Heart right ventricle (tissue), 16 donors: Measurements from ENCODE around the gene PTGS1. TPM values are rescaled to one million over a fixed set of nuclear protein-coding genes. Genes with fewer than 3 reads are reported as not detected.
A peak's percentile ranks its signal among the peaks of the same experiment; 100 is the strongest.
"Not testable (repeated sequence)": the region's sequence is repeated elsewhere in the genome, so short reads cannot be mapped to it uniquely, and the experiment has no call there.

Source experiments
- ATAC-seq, 8 donors: fragments of 200-7000 bp; cut with Tn5 transposase; one replicate each; pipeline ENCODE4 v1.9.1; 2020; ENCODE audit warnings: mild to moderate bottlenecking in 8 of 8, moderate library complexity in 8 of 8, moderate number of reproducible peaks in 1 of 8
- DNase-seq, 2 donors: peaks; one replicate each; pipeline ENCODE4 v3.0.0-alpha.2; 2020
- H3K27ac ChIP-seq, 10 donors: fragments of 200-600 bp; sonication (generic) in 2 of 10; one replicate each; pipeline versions ENCODE4 v1.5.0 to v1.8.0; 2020 to 2022; ENCODE audit warnings: mild to moderate bottlenecking in 3 of 10
- H3K27me3 ChIP-seq, 7 donors: fragments of 200-600 bp; one replicate each; pipeline ENCODE4 v1.8.0; 2021 to 2022; ENCODE audit warnings: mild to moderate bottlenecking in 2 of 7
- H3K36me3 ChIP-seq, 9 donors: fragments of 200-600 bp; sonication (generic) in 1 of 9; one replicate each; pipeline versions ENCODE4 v1.5.0 to v1.8.0; 2020 to 2022; ENCODE audit warnings: mild to moderate bottlenecking in 2 of 9
- H3K4me1 ChIP-seq, 9 donors: fragments of 200-600 bp; sonication (generic) in 1 of 9; one replicate each; pipeline versions ENCODE4 v1.5.0 to v1.8.0; 2020 to 2022; ENCODE audit warnings: mild to moderate bottlenecking in 4 of 9
- H3K4me3 ChIP-seq, 10 donors: fragments of 200-600 bp; sonication (generic) in 2 of 10; one replicate each; pipeline versions ENCODE4 v1.5.0 to v1.8.0; 2020 to 2022; ENCODE audit warnings: mild to moderate bottlenecking in 7 of 10, moderate library complexity in 2 of 10
- H3K9me3 ChIP-seq, 11 donors: fragments of 200-600 bp in 10 of 11; sonication (generic) in 2 of 11; one replicate each; pipeline versions ENCODE4 v1.5.0 to v1.8.0; 2013 to 2022; ENCODE audit warnings: mild to moderate bottlenecking in 2 of 11, control low read depth in 1 of 11, moderate library complexity in 1 of 11
- CTCF ChIP-seq, 9 donors: fragments of 200-600 bp; sonication (generic) in 2 of 9; IDR thresholded peaks; one replicate each; pipeline versions ENCODE4 v1.5.0 to v1.8.0; 2021 to 2022; ENCODE audit warnings: antibody characterized with exemption in 9 of 9, mild to moderate bottlenecking in 5 of 9, moderate library complexity in 1 of 9
- WGBS, 2 donors: extraction: QIAGEN DNeasy Blood & Tissue Kit; methylation state at CpG; one replicate each; pipeline ENCODE4 v1.1.7; 2013; ENCODE audit warnings: inconsistent platforms in 1 of 2; 5-methylcytosine and 5-hydroxymethylcytosine counted together
- intact Hi-C, 10 donors: fragments of 100-400 bp; cut with DNase I; formaldehyde crosslinking; loops; one replicate each; pipeline versions ENCODE4 v1.11.1 to v1.14.2; 2022
- polyA plus RNA-seq, 2 donors: library from polyadenylated mRNA; stranded (reverse); fragments of 200-250 nt; gene quantifications; one replicate each; pipeline ENCODE4 v1.2.3, GENCODE V29; 2013
- total RNA-seq, 10 donors: library from RNA; stranded (reverse); fragmentation: NEBNext Ultra II Directional in 3 of 10; extraction: Animal tissue kit (Norgen Biotek cat#: 25700) in 3 of 10; gene quantifications; one replicate each; pipeline versions ENCODE4 v1.2.1 to v1.2.4, GENCODE V29; 2021 to 2023
- donor health status: Arrhythmogenic right ventricular cardiomyopathy.
- donor health status: ischemic (EF 13 %, LVEDD 7.1; RV severe dilation, severe dysfunction).
- donor health status: healthy with polysubstance abuse.
- donor health status: DM: no; HTN: yes; CAD: no.
- donor health status: DM: no; HTN: no; CAD: no.
- donor health status: ischemic (EF 25% LVEDD 6.9; RV normal size, moderate dysfunction).
- donor health status: ischemic (EF 25% LVEDD 5.7; RV mildly dilated, moderate dysfunction).
- donor health status: healthy.
- donor health status: DM: yes; HTN: yes; CAD: no.
- donor health status: Ischemic cardiomyopathy.
- donor health status: ischemic (EF 35%, LVEDD 5.7; RV mildly dilated, moderate dysfunction).
- donor health status: nonischemic (EF 11% LVEDD 7.7; RV severe dilation, severe dysfunction).
- donor health status: DM: yes; HTN: yes; CAD: no.
- donor health status: PGD.
- donor health status: ischemic (EF 29% LVEDD 5.4; RV normal size, mild dysfunction).
- donor health status: nonischemic (EF 23%, LVEDD 6.1; RV moderate dilation, normal function).

PTGS1 gene
- total and polyA plus RNA-seq, 12 donors, result 0.95 to 15.6 (median 3.2) TPM

DNA sequence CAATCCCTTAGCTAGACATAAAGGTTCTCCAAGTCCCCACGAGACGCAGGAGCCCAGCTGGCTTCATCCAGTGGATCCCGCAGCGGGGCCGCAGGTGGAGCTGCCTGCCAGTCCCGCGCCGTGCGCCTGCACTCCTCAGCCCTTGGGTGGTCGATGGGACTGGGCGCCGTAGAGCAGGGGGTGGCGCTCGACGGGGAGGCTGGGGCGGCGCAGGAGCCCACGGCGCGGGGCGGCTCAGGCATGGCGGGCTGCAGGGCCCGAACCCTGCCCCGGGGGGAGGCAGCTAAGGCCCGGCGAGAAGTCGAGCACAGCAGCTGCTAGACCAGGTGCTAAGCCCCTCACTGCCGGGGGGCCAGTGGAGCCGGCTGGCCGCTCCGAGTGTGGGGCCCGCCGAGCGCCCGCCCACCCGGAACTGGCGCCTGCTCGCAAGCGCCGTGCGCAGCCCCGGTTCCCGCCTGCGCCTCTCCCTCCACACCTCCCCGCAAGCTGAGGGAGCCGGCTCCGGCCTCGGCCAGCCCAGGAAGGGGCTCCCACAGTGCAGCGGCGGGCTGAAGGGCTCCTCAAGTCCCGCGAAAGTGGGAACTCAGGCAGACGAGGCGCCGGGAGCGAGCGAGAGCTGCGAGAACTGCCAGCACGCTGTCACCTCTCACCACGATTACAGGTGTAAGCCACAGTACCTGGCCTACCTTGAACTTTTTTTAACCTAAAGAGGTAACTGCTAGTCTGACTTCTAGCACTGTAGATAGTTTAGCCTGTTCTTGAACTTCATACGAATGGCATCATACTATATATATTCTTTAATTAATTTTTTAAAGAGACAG, 35.5 kb downstream of the PTGS1 start:
- H3K4me1 ChIP-seq, result peaks cover 0 to 11% (median 0%) of the 10 kb centered on the region in 9 donors
- intact Hi-C loops, result no loop called here
- no peaks in the 10 kb centered on the region for H3K36me3 ChIP-seq
- DNase-seq (no peak), ATAC-seq (no peak)
- no peaks in the 10 kb centered on the region for H3K9me3 ChIP-seq
- peak overlapping the region in 2 of 10 donors; percentile 2 to 46 for H3K4me3 ChIP-seq
- no peak for TF ChIP-seq CTCF (IDR thresholded peaks at IDR 0.05)
- H3K27me3 ChIP-seq, result peaks cover 0 to 13% (median 0%) of the 10 kb centered on the region in 7 donors
- H3K27ac ChIP-seq, result no peak overlapping the region
- 66 to 77% methylated on average over 57 to 61 of the region's 61 CpGs for WGBS, 2 donors

DNA sequence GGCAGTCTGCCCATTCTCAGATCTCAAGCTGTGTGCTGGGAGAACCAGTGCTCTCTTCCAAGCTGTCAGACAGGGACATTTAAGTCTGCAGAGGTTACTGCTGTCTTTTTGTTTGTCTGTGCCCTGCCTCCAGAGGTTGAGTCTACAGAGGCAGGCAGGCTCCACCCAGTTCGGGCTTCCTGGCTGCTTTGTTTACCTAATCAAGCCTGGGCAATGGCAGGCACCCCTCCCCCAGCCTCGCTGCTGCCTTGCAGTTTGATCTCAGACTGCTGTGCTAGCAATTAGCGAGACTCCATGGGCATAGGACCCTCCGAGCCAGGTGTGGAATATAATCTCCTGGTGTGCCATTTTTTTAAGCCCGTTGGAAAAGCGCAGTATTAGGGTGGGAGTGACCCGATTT, 43.3 kb downstream of the PTGS1 start:
- 65 to 77% methylated on average over 7 of the region's 7 CpGs for WGBS, 2 donors
- H3K36me3 ChIP-seq, DNase-seq, ATAC-seq, H3K4me3 ChIP-seq, H3K27ac ChIP-seq, intact Hi-C loops, H3K4me1 ChIP-seq: not testable (repeated sequence)
- Histone ChIP-seq H3K9me3 (peaks cover 0 to 15% (median 0%) of the 10 kb centered on the region in 11 donors), H3K27me3 (peaks cover 0 to 11% (median 0%) of the 10 kb centered on the region in 7 donors)

- no peaks in the 10 kb centered on the region for H3K36me3 ChIP-seq
- no peak for DNase-seq
- H3K4me1 ChIP-seq, result no peaks in the 10 kb centered on the region
- no peak overlapping the region for H3K4me3 ChIP-seq
- intact Hi-C loops, result no loop called here
- ATAC-seq, result no peak
- no peak for TF ChIP-seq CTCF (IDR thresholded peaks at IDR 0.05)
- no peak overlapping the region for H3K27ac ChIP-seq
- peaks cover 0 to 16% (median 0%) of the 10 kb centered on the region in 7 donors for H3K27me3 ChIP-seq
- H3K9me3 ChIP-seq, result peaks cover 0 to 37% (median 6%) of the 10 kb centered on the region in 11 donors
Observed at GRCh38 chr9:122418016-122418415, 47.2 kb downstream of the PTGS1 start.

DNA sequence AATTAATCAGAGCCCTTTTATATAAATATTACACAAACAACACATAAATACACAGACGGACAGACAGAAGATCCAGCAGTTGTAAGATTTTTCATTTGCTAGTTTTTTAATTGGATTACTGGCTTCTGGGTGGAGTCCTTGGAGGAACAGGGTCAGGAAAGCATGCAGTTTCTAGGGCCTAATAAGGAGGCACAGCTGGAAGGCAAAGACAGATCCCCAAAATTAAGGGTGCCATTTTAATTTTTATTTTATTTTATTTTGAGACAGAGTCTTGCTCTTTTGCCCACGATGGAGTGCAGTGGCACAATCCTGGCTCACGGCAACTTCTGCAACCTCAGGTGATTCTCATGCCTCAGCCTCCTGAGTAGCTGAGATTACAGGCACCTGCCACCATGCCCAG, 49.5 kb downstream of the PTGS1 start:
- ATAC-seq, result no peak
- 69 to 80% methylated on average over 3 of the region's 3 CpGs for WGBS, 2 donors
- Histone ChIP-seq H3K9me3 (peaks cover 0 to 37% (median 6%) of the 10 kb centered on the region in 11 donors), H3K27me3 (peaks cover 0 to 16% (median 0%) of the 10 kb centered on the region in 7 donors), H3K4me1 (no peaks in the 10 kb centered on the region), H3K4me3 (no peak overlapping the region), H3K27ac (no peak overlapping the region), H3K36me3 (no peaks in the 10 kb centered on the region)
- no peak for TF ChIP-seq CTCF (IDR thresholded peaks at IDR 0.05)
- intact Hi-C loops, result loop anchor here in 1 of 10 donors (5.0 kb wide), 1 partner anchor 1238 kb away; no protein-coding TSS in a partner anchor
- DNase-seq, result no peak

GRCh38 chr9:122425087-122425486, 54.3 kb downstream of the PTGS1 start:
- no peak for TF ChIP-seq CTCF (IDR thresholded peaks at IDR 0.05)
- H3K27me3 ChIP-seq, result peaks cover 0 to 4% (median 0%) of the 10 kb centered on the region in 7 donors
- H3K4me1 ChIP-seq, result no peaks in the 10 kb centered on the region
- DNase-seq (no peak), ATAC-seq (no peak)
- H3K36me3 ChIP-seq, result no peaks in the 10 kb centered on the region
- H3K9me3 ChIP-seq, result peaks cover 0 to 26% (median 5%) of the 10 kb centered on the region in 11 donors
- 37 to 43% methylated on average over 2 of the region's 2 CpGs for WGBS, 2 donors
- intact Hi-C loops, result no loop called here
- H3K4me3 ChIP-seq, result no peak overlapping the region
- no peak overlapping the region for H3K27ac ChIP-seq
